K562 (cell line): Measurements from ENCODE around the gene CACNA2D4.

Experiments
- CEBPB ChIP-seq: fragments of 450-650 bp; IDR thresholded peaks from 2 replicates; pipeline ENCODE4 v1.6.1; 2016; ENCODE audit warnings: missing genetic modification characterization, missing compliant biosample characterization
- STAT5B ChIP-seq: fragments of 250-450 bp; sonication (Bioruptor Pico); IDR thresholded peaks from 2 replicates; pipeline ENCODE4 v1.8.0; 2021; ENCODE audit warnings: mild to moderate bottlenecking, inconsistent platforms
- ZNF24 ChIP-seq: fragments of 450-650 bp; IDR thresholded peaks from 2 replicates; pipeline ENCODE4 v1.6.1; 2016

GRCh38 chr12:1819050-1819449, 99.4 kb downstream of the CACNA2D4 start:
- TF ChIP-seq STAT5B (CRISPR knock-in tag) (no peak), CEBPB (tag) (no peak), ZNF24 (no peak)
